ENCODE measurements around the gene TMEM87B. TPM values are rescaled to one million over a fixed set of nuclear protein-coding genes. Genes with fewer than 3 reads are reported as not detected.

TMEM87B gene
- total and polyA plus RNA-seq, 2 of the 8 experiments (the other 6 are each of a cell fraction or from before 2014, with no cell fraction given) = 7.2 to 9.0 TPM

DNA sequence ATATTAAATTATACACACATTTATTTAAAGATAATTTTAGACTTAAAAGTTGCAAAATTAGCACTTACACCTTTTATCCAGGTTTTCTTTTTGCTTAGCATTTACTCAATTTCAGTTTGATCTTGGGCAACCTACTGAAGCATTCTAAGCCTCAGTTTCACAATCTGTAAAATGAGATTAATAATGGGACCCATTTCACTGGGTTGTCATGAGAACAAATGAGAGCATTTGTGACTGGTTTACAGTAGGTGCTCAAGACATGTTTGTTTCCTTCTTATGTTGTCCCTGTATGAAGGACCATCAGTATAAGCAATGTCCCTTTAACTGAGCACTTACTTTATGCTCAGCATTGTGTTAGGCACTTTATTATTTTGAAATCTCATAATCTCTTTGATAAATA, 78.3 kb downstream of the TMEM87B start (continued):
- TF ChIP-seq, protein P1, sequence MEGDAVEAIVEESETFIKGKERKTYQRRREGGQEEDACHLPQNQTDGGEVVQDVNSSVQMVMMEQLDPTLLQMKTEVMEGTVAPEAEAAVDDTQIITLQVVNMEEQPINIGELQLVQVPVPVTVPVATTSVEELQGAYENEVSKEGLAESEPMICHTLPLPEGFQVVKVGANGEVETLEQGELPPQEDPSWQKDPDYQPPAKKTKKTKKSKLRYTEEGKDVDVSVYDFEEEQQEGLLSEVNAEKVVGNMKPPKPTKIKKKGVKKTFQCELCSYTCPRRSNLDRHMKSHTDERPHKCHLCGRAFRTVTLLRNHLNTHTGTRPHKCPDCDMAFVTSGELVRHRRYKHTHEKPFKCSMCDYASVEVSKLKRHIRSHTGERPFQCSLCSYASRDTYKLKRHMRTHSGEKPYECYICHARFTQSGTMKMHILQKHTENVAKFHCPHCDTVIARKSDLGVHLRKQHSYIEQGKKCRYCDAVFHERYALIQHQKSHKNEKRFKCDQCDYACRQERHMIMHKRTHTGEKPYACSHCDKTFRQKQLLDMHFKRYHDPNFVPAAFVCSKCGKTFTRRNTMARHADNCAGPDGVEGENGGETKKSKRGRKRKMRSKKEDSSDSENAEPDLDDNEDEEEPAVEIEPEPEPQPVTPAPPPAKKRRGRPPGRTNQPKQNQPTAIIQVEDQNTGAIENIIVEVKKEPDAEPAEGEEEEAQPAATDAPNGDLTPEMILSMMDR (IDR thresholded peaks at IDR 0.05; ENCODE audit: control extremely low read depth in 1 of 3, insufficient read depth in 1 of 3, low read depth in 1 of 3, low read length in 3 of 3) = no peak
- TF ChIP-seq ASH2L (IDR thresholded peaks at IDR 0.05; ENCODE audit: low read length) (no peak), CTBP2 (IDR thresholded peaks at IDR 0.05; ENCODE audit: borderline replicate concordance, insufficient read depth, insufficient read length, low read length) (no peak)

Measured in H1 (cell line).